Type B pancreatic cell (in vitro differentiated cells): ENCODE measurements around the gene GNAS-AS1. TPM values are rescaled to one million over a fixed set of nuclear protein-coding genes. Genes with fewer than 3 reads are reported as not detected.

Experiments
- DNase-seq: peaks from one replicate; pipeline ENCODE4 v3.0.0; 2021; ENCODE audit warnings: mixed read lengths; ENCODE audit not compliant: unreplicated experiment; ENCODE audit errors: extremely low spot score
- H3K27ac Mint-ChIP-seq: 2 replicates; pipeline ENCODE4 v1.8.0; 2021; ENCODE audit warnings: mild to moderate bottlenecking, mixed read lengths
- H3K27me3 Mint-ChIP-seq: 2 replicates; pipeline ENCODE4 v1.8.0; 2021; ENCODE audit warnings: mixed read lengths
- H3K36me3 Mint-ChIP-seq: 2 replicates; pipeline ENCODE4 v1.8.0; 2021; ENCODE audit warnings: mixed read lengths
- H3K4me1 Mint-ChIP-seq: one replicate; pipeline ENCODE4 v1.8.0; 2021; ENCODE audit warnings: mixed read lengths; ENCODE audit not compliant: unreplicated experiment
- H3K4me3 Mint-ChIP-seq: 2 replicates; pipeline ENCODE4 v1.8.0; 2021; ENCODE audit warnings: mild to moderate bottlenecking, mixed read lengths
- H3K9me3 Mint-ChIP-seq: 2 replicates; pipeline ENCODE4 v1.8.0; 2021; ENCODE audit warnings: mixed read lengths
- total RNA-seq: library from RNA; stranded (reverse); gene quantifications from 2 replicates; pipeline ENCODE4 v1.2.1, GENCODE V29; 2021; ENCODE audit warnings: low replicate concordance
- TF ChIP-seq, protein P1 (sequence below): fragments of 200-600 bp; sonication (generic); conservative IDR thresholded peaks from 2 replicates; pipeline ENCODE4 v1.5.0; 2021; ENCODE audit warnings: antibody characterized with exemption, mild to moderate bottlenecking

GNAS-AS1 gene
- total RNA-seq, 1 donor from 2014 or later = 6.1 TPM

DNA sequence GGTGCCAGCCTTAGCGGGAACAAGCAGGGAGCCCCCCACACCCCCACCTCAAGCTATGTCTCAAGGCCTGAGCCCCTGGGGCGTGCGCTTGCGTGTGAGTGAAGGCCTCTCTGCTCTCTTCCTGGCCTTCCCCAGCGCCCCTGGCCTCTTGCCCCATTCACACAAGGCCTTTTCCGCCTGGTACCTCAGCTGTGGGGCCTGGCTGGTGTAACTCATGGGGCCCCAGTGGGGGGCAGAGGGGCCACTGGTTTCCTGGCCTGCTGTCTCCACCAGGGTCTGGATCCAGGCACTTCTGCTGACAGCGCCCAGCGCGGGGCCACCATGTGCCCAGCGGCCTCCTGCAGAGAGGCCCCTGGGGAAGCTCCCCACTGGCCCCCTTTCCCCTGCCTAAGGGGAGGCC is 34.7 kb downstream of the GNAS-AS1 start:
- Mint-ChIP-seq H3K36me3 (peaks cover 3% of the 10 kb centered on the region), H3K27ac (no peak overlapping the region), H3K9me3 (no peaks in the 10 kb centered on the region), H3K27me3 (peaks cover 5% of the 10 kb centered on the region), H3K4me1 (no peaks in the 10 kb centered on the region), H3K4me3 (no peak overlapping the region)
- no peak for DNase-seq
- TF ChIP-seq, protein P1, sequence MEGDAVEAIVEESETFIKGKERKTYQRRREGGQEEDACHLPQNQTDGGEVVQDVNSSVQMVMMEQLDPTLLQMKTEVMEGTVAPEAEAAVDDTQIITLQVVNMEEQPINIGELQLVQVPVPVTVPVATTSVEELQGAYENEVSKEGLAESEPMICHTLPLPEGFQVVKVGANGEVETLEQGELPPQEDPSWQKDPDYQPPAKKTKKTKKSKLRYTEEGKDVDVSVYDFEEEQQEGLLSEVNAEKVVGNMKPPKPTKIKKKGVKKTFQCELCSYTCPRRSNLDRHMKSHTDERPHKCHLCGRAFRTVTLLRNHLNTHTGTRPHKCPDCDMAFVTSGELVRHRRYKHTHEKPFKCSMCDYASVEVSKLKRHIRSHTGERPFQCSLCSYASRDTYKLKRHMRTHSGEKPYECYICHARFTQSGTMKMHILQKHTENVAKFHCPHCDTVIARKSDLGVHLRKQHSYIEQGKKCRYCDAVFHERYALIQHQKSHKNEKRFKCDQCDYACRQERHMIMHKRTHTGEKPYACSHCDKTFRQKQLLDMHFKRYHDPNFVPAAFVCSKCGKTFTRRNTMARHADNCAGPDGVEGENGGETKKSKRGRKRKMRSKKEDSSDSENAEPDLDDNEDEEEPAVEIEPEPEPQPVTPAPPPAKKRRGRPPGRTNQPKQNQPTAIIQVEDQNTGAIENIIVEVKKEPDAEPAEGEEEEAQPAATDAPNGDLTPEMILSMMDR = no peak

DNA sequence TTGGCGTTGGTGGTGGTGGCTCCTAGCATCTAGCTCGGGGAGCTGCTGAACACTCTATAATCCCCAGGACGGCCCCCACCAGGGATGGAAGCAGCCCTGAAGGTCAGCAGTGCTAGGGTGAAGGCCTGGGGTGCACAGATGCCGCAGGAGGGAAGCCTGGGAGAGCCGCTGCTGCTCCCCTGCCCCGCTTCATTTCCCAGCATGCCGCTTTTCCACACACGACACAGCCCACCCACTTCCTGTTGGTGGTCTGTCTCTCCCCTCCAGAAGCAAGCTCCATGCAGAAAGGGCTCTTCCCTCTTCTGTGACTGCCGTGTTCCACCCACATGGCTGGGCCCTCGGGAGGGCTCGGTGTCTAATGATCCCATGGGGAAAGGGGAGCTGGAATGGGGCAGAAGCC is 35.3 kb downstream of the GNAS-AS1 start:
- H3K9me3 Mint-ChIP-seq = no peaks in the 10 kb centered on the region
- H3K36me3 Mint-ChIP-seq = peaks cover 2% of the 10 kb centered on the region
- TF ChIP-seq, protein P1 = no peak
- H3K4me1 Mint-ChIP-seq = no peaks in the 10 kb centered on the region
- no peak overlapping the region for H3K27ac Mint-ChIP-seq
- H3K27me3 Mint-ChIP-seq = peaks cover 5% of the 10 kb centered on the region
- no peak overlapping the region for H3K4me3 Mint-ChIP-seq
- DNase-seq = no peak

DNA sequence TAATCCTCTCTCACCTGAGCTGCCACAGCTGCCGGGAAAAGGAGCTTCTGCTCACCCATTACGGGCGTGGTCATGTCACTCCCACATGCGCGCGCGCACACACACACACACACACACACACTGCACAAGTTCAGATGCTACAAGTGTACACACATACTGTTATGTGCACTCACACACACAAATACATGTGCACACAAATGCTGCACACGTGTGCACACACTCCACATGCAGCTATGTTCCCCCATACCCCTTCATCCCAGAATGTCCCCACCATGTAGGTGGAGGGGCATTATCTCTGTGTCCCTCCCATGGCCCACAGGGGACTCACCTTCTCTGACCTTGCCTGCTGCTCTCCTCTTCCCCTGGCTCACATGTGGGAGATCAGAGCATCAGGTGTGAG is 37.3 kb downstream of the GNAS-AS1 start:
- TF ChIP-seq, protein P1 = no peak
- no peaks in the 10 kb centered on the region for H3K36me3 Mint-ChIP-seq
- peaks cover 5% of the 10 kb centered on the region for H3K27me3 Mint-ChIP-seq
- H3K9me3 Mint-ChIP-seq = no peaks in the 10 kb centered on the region
- no peak overlapping the region for H3K27ac Mint-ChIP-seq
- H3K4me3 Mint-ChIP-seq = no peak overlapping the region
- no peaks in the 10 kb centered on the region for H3K4me1 Mint-ChIP-seq
- DNase-seq = no peak

DNA sequence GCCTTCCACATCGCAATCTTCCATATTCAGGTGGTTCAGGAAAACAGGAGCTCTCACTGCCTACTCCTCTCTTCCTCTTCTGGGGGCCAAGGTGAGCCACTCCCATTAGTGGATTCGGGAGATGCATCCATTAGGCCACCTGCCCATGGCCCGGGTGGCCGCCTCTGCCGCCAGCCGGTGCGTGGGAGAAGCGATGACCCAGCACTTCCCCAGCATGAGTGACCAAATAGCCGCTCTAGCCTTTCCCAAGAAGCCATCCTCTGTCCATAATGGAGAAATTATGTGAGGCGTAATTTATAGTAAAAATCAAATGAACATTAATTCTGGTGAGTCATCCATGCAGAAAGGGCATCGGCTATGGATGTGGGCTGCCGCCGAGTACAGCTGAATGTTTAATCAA is 39.4 kb downstream of the GNAS-AS1 start:
- H3K4me1 Mint-ChIP-seq = no peaks in the 10 kb centered on the region
- H3K27ac Mint-ChIP-seq = no peak overlapping the region
- H3K4me3 Mint-ChIP-seq = no peak overlapping the region
- no peaks in the 10 kb centered on the region for H3K36me3 Mint-ChIP-seq
- TF ChIP-seq, protein P1 = no peak
- no peaks in the 10 kb centered on the region for H3K9me3 Mint-ChIP-seq
- H3K27me3 Mint-ChIP-seq = peaks cover 5% of the 10 kb centered on the region
- no peak for DNase-seq

DNA sequence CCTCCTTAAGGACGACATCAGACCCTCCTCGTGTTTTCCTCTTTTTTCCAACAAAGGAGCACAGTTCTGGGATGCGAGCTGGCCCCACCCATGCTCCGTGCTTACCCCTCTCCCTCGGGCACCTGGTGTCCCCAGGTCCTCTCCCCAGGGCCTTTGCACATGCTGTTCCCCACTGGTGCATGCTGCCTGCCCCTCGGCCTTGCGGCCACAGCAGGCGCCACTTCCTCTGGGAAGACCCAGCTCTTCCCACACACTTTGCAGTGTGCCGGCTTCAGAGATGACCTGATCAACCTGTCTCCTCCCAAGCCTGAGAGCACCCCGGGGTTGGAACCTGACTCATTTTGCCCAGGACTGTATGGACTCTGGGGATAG is 39.8 kb downstream of the GNAS-AS1 start:
- no peak for DNase-seq
- H3K4me3 Mint-ChIP-seq = no peak overlapping the region
- H3K27me3 Mint-ChIP-seq = peaks cover 5% of the 10 kb centered on the region
- H3K9me3 Mint-ChIP-seq = no peaks in the 10 kb centered on the region
- H3K36me3 Mint-ChIP-seq = no peaks in the 10 kb centered on the region
- H3K27ac Mint-ChIP-seq = no peak overlapping the region
- TF ChIP-seq, protein P1 = no peak
- H3K4me1 Mint-ChIP-seq = no peaks in the 10 kb centered on the region
